Smooth muscle cell (in vitro differentiated cells): Measurements from ENCODE around the gene NUDT16L1. TPM values are rescaled to one million over a fixed set of nuclear protein-coding genes. Genes with fewer than 3 reads are reported as not detected.

Experiments used
- DNase-seq: peaks from one replicate; lab custom pipeline; 2025; ENCODE audit not compliant: unreplicated experiment; lab: John Stamatoyannopoulos, UW
- H2AFZ ChIP-seq: fragments of 200-600 bp; sonication (generic); 2 replicates; pipeline ENCODE4 v1.6.0; 2016; ENCODE audit warnings: antibody characterized with exemption, low read depth, mild to moderate bottlenecking
- H3F3A ChIP-seq: fragments of 200-600 bp; sonication (generic); 2 replicates; pipeline ENCODE4 v1.6.0; 2017; ENCODE audit warnings: antibody characterized with exemption, low read depth
- H3K27ac ChIP-seq: fragments of 200-600 bp; sonication (generic); 2 replicates; pipeline ENCODE4 v1.5.1; 2016; ENCODE audit warnings: low read depth, mild to moderate bottlenecking
- H3K27me3 ChIP-seq: fragments of 200-600 bp; sonication (generic); 2 replicates; pipeline ENCODE4 v1.6.1; 2016; ENCODE audit warnings: low read depth, mild to moderate bottlenecking
- H3K36me3 ChIP-seq: fragments of 200-600 bp; sonication (generic); 2 replicates; pipeline ENCODE4 v1.5.1; 2016; ENCODE audit warnings: low read depth
- H3K4me1 ChIP-seq: fragments of 200-600 bp; sonication (generic); 2 replicates; pipeline ENCODE4 v1.5.1; 2016; ENCODE audit warnings: low read depth
- H3K4me2 ChIP-seq: fragments of 200-600 bp; sonication (generic); 2 replicates; pipeline ENCODE4 v1.6.0; 2016; ENCODE audit warnings: mild to moderate bottlenecking
- H3K4me3 ChIP-seq: fragments of 200-600 bp; sonication (generic); 2 replicates; pipeline ENCODE4 v1.5.1; 2016; ENCODE audit warnings: mild to moderate bottlenecking
- H3K79me2 ChIP-seq: fragments of 200-600 bp; sonication (generic); 2 replicates; pipeline ENCODE4 v1.6.0; 2016; ENCODE audit warnings: low read depth, mild to moderate bottlenecking
- H3K9ac ChIP-seq: fragments of 200-600 bp; sonication (generic); 2 replicates; pipeline ENCODE4 v1.6.0; 2016; ENCODE audit warnings: low read depth
- H3K9me3 ChIP-seq: fragments of 200-600 bp; sonication (generic); replicated peaks from 2 replicates; pipeline ENCODE4 v1.5.1; 2016; ENCODE audit warnings: low read depth
- H4K20me1 ChIP-seq: fragments of 200-600 bp; sonication (generic); 2 replicates; pipeline ENCODE4 v1.6.0; 2016; ENCODE audit warnings: low read depth
- CTCF ChIP-seq: fragments of 200-600 bp; sonication (generic); IDR thresholded peaks from 2 replicates; pipeline ENCODE4 v1.5.1; 2017; ENCODE audit warnings: borderline replicate concordance, mild to moderate bottlenecking, antibody characterized with exemption; ENCODE audit not compliant: insufficient read depth, poor library complexity, severe bottlenecking
- WGBS: methylation state at CpG from one replicate; pipeline ENCODE4 v1.1.7; 2016; ENCODE audit warnings: low lambda C conversion rate; 5-methylcytosine and 5-hydroxymethylcytosine counted together
- polyA plus RNA-seq: library from polyadenylated mRNA; unstranded; fragments of >200 nt; fragmentation: Nextera tagmentation; extraction: Ambion mirVana; gene quantifications from 2 replicates; pipeline ENCODE4 v1.2.1, GENCODE V29; 2016
- total RNA-seq: library from RNA; depleted of rRNA; stranded (reverse); fragments of >200 nt; gene quantifications from 2 replicates; pipeline ENCODE4 v1.2.3, GENCODE V29; 2014

NUDT16L1 gene
- total and polyA plus RNA-seq, 2 experiments from 2014 or later = 17.6 to 48.3 TPM

- H3K79me2 ChIP-seq = no peaks in the 10 kb centered on the region
- no peaks in the 10 kb centered on the region for H3K36me3 ChIP-seq
- no peak overlapping the region for H3K27ac ChIP-seq
- no peak overlapping the region for H2AFZ ChIP-seq
- no peak overlapping the region for H3K4me2 ChIP-seq
- H4K20me1 ChIP-seq = no peaks in the 10 kb centered on the region
- H3K4me3 ChIP-seq = no peak overlapping the region
- H3K4me1 ChIP-seq = no peaks in the 10 kb centered on the region
- TF ChIP-seq CTCF = no peak
- H3K9me3 ChIP-seq = no peaks in the 10 kb centered on the region
- WGBS = 95% methylated on average over 39 of the region's 39 CpGs
- H3K27me3 ChIP-seq = no peaks in the 10 kb centered on the region
- H3F3A ChIP-seq = peaks cover 9% of the 10 kb centered on the region
- DNase-seq = no peak
- no peak overlapping the region for H3K9ac ChIP-seq
Observed at GRCh38 chr16:4687946-4688673, 5.3 kb upstream of the NUDT16L1 start.

GRCh38 chr16:4688674-4689045 lies 4.7 kb upstream of the NUDT16L1 start:
- Histone ChIP-seq H3K4me3 (no peak overlapping the region), H3K4me2 (no peak overlapping the region), H4K20me1 (no peaks in the 10 kb centered on the region), H3K9me3 (no peaks in the 10 kb centered on the region), H3K4me1 (no peaks in the 10 kb centered on the region), H3K9ac (no peak overlapping the region), H3K27ac (no peak overlapping the region), H3K36me3 (no peaks in the 10 kb centered on the region), H3K27me3 (no peaks in the 10 kb centered on the region), H3F3A (peaks cover 9% of the 10 kb centered on the region), H3K79me2 (no peaks in the 10 kb centered on the region), H2AFZ (no peak overlapping the region)
- no peak for TF ChIP-seq CTCF
- WGBS = over 99% methylated on average over 16 of the region's 22 CpGs
- DNase-seq = no peak

GRCh38 chr16:4689091-4689671 lies 4.2 kb upstream of the NUDT16L1 start:
- Histone ChIP-seq H3K36me3 (no peaks in the 10 kb centered on the region), H3K9ac (no peak overlapping the region), H3K4me2 (no peak overlapping the region), H3K9me3 (no peaks in the 10 kb centered on the region), H2AFZ (no peak overlapping the region), H3F3A (peaks cover 9% of the 10 kb centered on the region), H3K27me3 (no peaks in the 10 kb centered on the region), H4K20me1 (no peaks in the 10 kb centered on the region), H3K27ac (no peak overlapping the region), H3K4me1 (no peaks in the 10 kb centered on the region), H3K4me3 (no peak overlapping the region), H3K79me2 (no peaks in the 10 kb centered on the region)
- whole genome bisulfite sequencing = 98% methylated on average over 18 of the region's 21 CpGs
- no peak for TF ChIP-seq CTCF
- DNase-seq = no peak
